CD4-positive, alpha-beta memory T cell (primary cell): ENCODE data around the gene PLXNA4. TPM values are rescaled to one million over a fixed set of nuclear protein-coding genes. Genes with fewer than 3 reads are reported as not detected.

Experiments
- CTCF ChIA-PET: fragments of 350-600 bp; sonication (Branson Sonifier 250); formaldehyde crosslinking; loops from one replicate; lab custom pipeline; 2021; ENCODE audit warnings: inconsistent platforms; ENCODE audit not compliant: partially characterized antibody; lab: Charles Lee
- POLR2A ChIA-PET: fragments of 350-600 bp; sonication (Branson Sonifier 250); formaldehyde crosslinking; loops from one replicate; lab custom pipeline; 2021; ENCODE audit not compliant: partially characterized antibody; lab: Charles Lee
- DNase-seq, 5 donors: peaks; one replicate each; pipeline versions ENCODE4 v3.0.0 to v3.0.0-alpha.2; 2020 to 2022; ENCODE audit warnings: mixed read lengths in 1 of 5
- H3K27ac ChIP-seq: one replicate; pipeline ENCODE4 v1.7.0; 2013; ENCODE audit warnings: low read depth, low read length
- H3K27me3 ChIP-seq: 2 replicates; pipeline ENCODE4 v1.7.0; 2013; ENCODE audit warnings: mild to moderate bottlenecking, low read length, moderate library complexity; ENCODE audit not compliant: insufficient read depth
- H3K36me3 ChIP-seq: 2 replicates; pipeline ENCODE4 v1.7.0; 2013; ENCODE audit warnings: mild to moderate bottlenecking, low read length, moderate library complexity; ENCODE audit not compliant: insufficient read depth
- H3K4me1 ChIP-seq: 2 replicates; pipeline ENCODE4 v1.7.0; 2013; ENCODE audit warnings: mild to moderate bottlenecking, low read length, moderate library complexity; ENCODE audit not compliant: insufficient read depth
- H3K4me3 ChIP-seq, 2 donors: one replicate each; pipeline ENCODE4 v1.7.0; 2013; ENCODE audit warnings: low read length in 2 of 2, mild to moderate bottlenecking in 1 of 2
- H3K9me3 ChIP-seq, 2 donors: one replicate each; pipeline ENCODE4 v1.7.0; 2013; ENCODE audit warnings: low read length in 2 of 2, control low read depth in 1 of 2; ENCODE audit not compliant: control insufficient read depth in 1 of 2
- H3K27ac Mint-ChIP-seq, 7 donors: one replicate each; pipeline ENCODE4 v1.8.0; 2020 to 2021; ENCODE audit warnings: mixed read lengths in 7 of 7, mild to moderate bottlenecking in 6 of 7, inconsistent platforms in 3 of 7, moderate library complexity in 3 of 7
- H3K27me3 Mint-ChIP-seq, 2 donors: one replicate each; pipeline ENCODE4 v1.8.0; 2020 to 2021; ENCODE audit warnings: mixed read lengths in 2 of 2
- H3K36me3 Mint-ChIP-seq, 2 donors: one replicate each; pipeline ENCODE4 v1.8.0; 2020 to 2021; ENCODE audit warnings: mixed read lengths in 2 of 2, inconsistent platforms in 1 of 2, mild to moderate bottlenecking in 1 of 2
- H3K4me1 Mint-ChIP-seq, 4 donors: one replicate each; pipeline ENCODE4 v1.8.0; 2020 to 2021; ENCODE audit warnings: mixed read lengths in 4 of 4, mild to moderate bottlenecking in 1 of 4
- H3K4me3 Mint-ChIP-seq, 8 donors: one replicate each; pipeline ENCODE4 v1.8.0; 2020 to 2021; ENCODE audit warnings: mixed read lengths in 8 of 8, mild to moderate bottlenecking in 7 of 8, moderate library complexity in 6 of 8, inconsistent platforms in 3 of 8
- H3K9me3 Mint-ChIP-seq, 8 donors: one replicate each; pipeline ENCODE4 v1.8.0; 2020 to 2021; ENCODE audit warnings: mixed read lengths in 8 of 8, mild to moderate bottlenecking in 5 of 8, inconsistent platforms in 3 of 8, moderate library complexity in 1 of 8
- intact Hi-C: fragments of 100-400 bp; cut with micrococcal nuclease; formaldehyde crosslinking; loops from one replicate; pipeline ENCODE4 v1.15.1; 2023
- polyA plus RNA-seq, 2 donors: library from polyadenylated mRNA; unstranded; fragments of 300-500 nt; fragmentation: Illumina TruSeq; gene quantifications; one replicate each; pipeline ENCODE4 v1.2.3, GENCODE V29; 2021
- total RNA-seq, 2 experiments: library from RNA; stranded (reverse); gene quantifications; one replicate each; pipeline ENCODE4 v1.2.3, GENCODE V29; 2021

Gene PLXNA4
- total and polyA plus RNA-seq, 4 experiments from 2014 or later: 0.06 to 0.94 (median 0.58) TPM

DNA sequence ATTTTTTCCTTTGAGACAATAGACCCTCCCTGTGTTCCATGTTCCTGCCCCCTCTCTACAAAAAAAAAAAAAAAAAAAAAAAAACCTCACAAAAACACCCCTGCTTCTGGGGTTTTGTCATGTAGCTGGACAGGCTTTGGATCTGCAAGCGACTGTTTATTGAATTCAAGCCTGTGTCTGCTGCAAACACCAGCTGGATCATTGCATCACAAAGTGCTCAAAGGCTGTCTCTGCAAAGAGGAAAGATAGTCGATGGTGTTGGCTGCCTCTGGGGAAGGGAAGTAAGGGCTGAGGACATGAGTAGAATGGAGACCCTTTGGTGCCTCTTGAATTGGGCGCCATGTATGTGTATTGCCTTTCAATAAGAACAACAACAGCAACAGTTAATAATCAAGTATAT lies 471.2 kb downstream of the PLXNA4 start:
- Histone ChIP-seq H3K4me1 (no peaks in the 10 kb centered on the region), H3K4me3 (no peak overlapping the region), H3K27me3 (no peaks in the 10 kb centered on the region), H3K36me3 (no peaks in the 10 kb centered on the region), H3K9me3 (no peaks in the 10 kb centered on the region), H3K27ac (no peak overlapping the region)
- POLR2A ChIA-PET: no interaction called here
- peaks cover 3 to 4% of the 10 kb centered on the region in 2 donors for H3K27me3 Mint-ChIP-seq
- peaks cover 0 to 4% (median 0%) of the 10 kb centered on the region in 8 donors for H3K9me3 Mint-ChIP-seq
- intact Hi-C loops: no loop called here
- CTCF ChIA-PET: no interaction called here
- no peaks in the 10 kb centered on the region for H3K4me1 Mint-ChIP-seq
- H3K4me3 Mint-ChIP-seq: no peak overlapping the region
- H3K27ac Mint-ChIP-seq: no peak overlapping the region
- no peaks in the 10 kb centered on the region for H3K36me3 Mint-ChIP-seq
- no peak for DNase-seq

DNA sequence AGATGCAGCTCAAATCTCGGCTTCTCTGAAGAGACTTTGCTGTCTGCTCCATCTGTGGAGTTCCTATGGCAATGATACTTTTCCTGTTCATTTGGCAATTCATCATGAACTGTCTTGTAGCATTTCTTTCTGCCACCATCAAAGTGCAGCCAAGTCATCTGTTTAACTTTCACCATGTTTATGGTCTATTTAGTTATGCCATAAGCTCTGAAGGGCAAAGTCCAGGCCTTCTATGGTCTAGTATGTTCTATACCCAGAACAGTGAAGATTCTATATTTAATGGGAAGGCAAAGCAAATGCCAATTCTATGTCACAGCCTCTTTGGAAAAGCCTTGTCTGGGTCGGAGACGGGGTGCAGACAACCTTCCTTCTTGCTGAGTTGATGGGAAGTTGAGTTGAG lies 472.6 kb downstream of the PLXNA4 start:
- H3K4me3 Mint-ChIP-seq: no peak overlapping the region
- POLR2A ChIA-PET: no interaction called here
- intact Hi-C loops: no loop called here
- no peaks in the 10 kb centered on the region for H3K36me3 Mint-ChIP-seq
- DNase-seq: no peak
- H3K4me1 Mint-ChIP-seq: no peaks in the 10 kb centered on the region
- H3K27ac ChIP-seq: no peak overlapping the region
- no peak overlapping the region for H3K4me3 ChIP-seq
- H3K9me3 ChIP-seq: no peaks in the 10 kb centered on the region
- H3K9me3 Mint-ChIP-seq: peaks cover 0 to 2% (median 0%) of the 10 kb centered on the region in 8 donors
- no peaks in the 10 kb centered on the region for H3K27me3 ChIP-seq
- no peak overlapping the region for H3K27ac Mint-ChIP-seq
- no peaks in the 10 kb centered on the region for H3K36me3 ChIP-seq
- peaks cover 2 to 4% of the 10 kb centered on the region in 2 donors for H3K27me3 Mint-ChIP-seq
- H3K4me1 ChIP-seq: no peaks in the 10 kb centered on the region
- CTCF ChIA-PET: no interaction called here

DNA sequence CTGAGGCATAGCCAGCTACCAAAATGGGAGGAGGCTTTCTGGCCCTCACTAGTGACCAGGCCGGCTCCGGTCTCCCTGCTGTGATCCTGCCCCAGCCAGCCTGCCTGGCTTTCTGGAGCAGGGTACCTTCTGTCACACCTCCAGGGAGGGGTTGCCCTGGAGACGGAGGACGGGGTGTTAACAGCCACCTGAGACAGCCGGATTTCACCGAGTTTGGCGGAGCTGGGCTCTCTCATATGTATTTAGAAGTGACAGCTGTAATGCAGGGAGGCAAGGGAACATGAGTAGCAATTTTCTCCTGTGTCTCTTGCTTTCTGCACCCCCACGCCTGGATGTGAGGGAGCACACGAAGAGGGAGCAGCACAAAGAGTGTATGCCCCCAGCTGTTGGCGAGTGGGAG lies 473.3 kb downstream of the PLXNA4 start:
- Mint-ChIP-seq H3K27ac (no peak overlapping the region), H3K4me3 (no peak overlapping the region), H3K9me3 (peaks cover 0 to 2% (median 0%) of the 10 kb centered on the region in 8 donors), H3K27me3 (peaks cover 1 to 4% of the 10 kb centered on the region in 2 donors), H3K36me3 (no peaks in the 10 kb centered on the region), H3K4me1 (no peaks in the 10 kb centered on the region)
- intact Hi-C loops: no loop called here
- no peak overlapping the region for H3K27ac ChIP-seq
- no peaks in the 10 kb centered on the region for H3K27me3 ChIP-seq
- ChIA-PET POLR2A (no interaction called here), CTCF (no interaction called here)
- H3K9me3 ChIP-seq: no peaks in the 10 kb centered on the region
- H3K4me1 ChIP-seq: no peaks in the 10 kb centered on the region
- no peaks in the 10 kb centered on the region for H3K36me3 ChIP-seq
- DNase-seq: no peak
- no peak overlapping the region for H3K4me3 ChIP-seq

DNA sequence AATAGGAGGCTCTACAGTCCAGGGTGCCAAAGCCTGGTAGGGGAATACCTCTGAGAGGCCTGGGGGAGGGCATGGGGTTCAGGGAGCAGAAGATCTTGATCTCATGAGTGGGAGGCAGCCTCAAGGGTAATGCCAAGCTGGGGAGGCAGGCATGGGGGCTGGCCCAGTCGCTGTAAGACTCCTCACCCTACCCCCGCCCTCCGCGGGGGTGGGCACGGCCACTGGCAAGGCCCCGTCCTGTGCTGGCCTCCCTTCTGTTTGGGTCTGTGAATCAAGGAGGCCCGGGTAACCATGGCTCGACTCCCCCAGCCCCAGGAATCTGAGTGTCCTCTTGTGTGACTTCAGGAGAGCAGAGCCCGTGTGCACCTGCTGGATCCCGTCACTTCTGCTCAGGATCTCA lies 473.9 kb downstream of the PLXNA4 start:
- no peak for DNase-seq
- ChIA-PET CTCF (no interaction called here), POLR2A (no interaction called here)
- no peaks in the 10 kb centered on the region for H3K36me3 Mint-ChIP-seq
- no peaks in the 10 kb centered on the region for H3K36me3 ChIP-seq
- H3K27me3 ChIP-seq: no peaks in the 10 kb centered on the region
- H3K4me1 Mint-ChIP-seq: no peaks in the 10 kb centered on the region
- H3K4me3 Mint-ChIP-seq: no peak overlapping the region
- intact Hi-C loops: no loop called here
- H3K9me3 ChIP-seq: no peaks in the 10 kb centered on the region
- H3K4me3 ChIP-seq: no peak overlapping the region
- no peak overlapping the region for H3K27ac ChIP-seq
- H3K4me1 ChIP-seq: no peaks in the 10 kb centered on the region
- peaks cover 1 to 4% of the 10 kb centered on the region in 2 donors for H3K27me3 Mint-ChIP-seq
- no peak overlapping the region for H3K27ac Mint-ChIP-seq
- peaks cover 0 to 2% (median 0%) of the 10 kb centered on the region in 8 donors for H3K9me3 Mint-ChIP-seq

DNA sequence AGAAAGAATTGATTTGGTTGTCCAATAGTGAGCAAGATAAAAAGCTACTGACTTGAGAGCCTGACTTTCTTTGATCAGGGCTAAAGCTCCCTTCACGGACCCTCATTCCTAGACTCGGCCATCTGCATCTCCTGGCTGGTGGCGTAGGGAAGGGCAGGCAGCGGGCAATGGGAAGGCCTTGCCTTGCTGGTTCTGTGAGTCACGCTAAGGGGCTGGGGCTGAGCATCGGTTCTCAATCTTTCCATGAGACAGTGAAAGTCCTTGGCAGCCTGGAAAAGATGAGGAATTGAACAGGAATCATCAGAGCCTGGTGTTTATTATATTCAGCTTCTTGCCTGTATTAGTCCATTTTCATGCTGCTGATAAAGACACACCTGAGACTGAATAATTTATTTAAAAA lies 475.3 kb downstream of the PLXNA4 start:
- Histone ChIP-seq H3K36me3 (no peaks in the 10 kb centered on the region), H3K4me1 (no peaks in the 10 kb centered on the region), H3K4me3 (no peak overlapping the region), H3K27ac (no peak overlapping the region), H3K9me3 (no peaks in the 10 kb centered on the region), H3K27me3 (no peaks in the 10 kb centered on the region)
- no peak overlapping the region for H3K27ac Mint-ChIP-seq
- ChIA-PET CTCF (no interaction called here), POLR2A (no interaction called here)
- DNase-seq: no peak
- intact Hi-C loops: no loop called here
- H3K4me1 Mint-ChIP-seq: no peaks in the 10 kb centered on the region
- no peak overlapping the region for H3K4me3 Mint-ChIP-seq
- H3K27me3 Mint-ChIP-seq: peaks cover 1 to 3% of the 10 kb centered on the region in 2 donors
- peaks cover 0 to 2% (median 0%) of the 10 kb centered on the region in 8 donors for H3K9me3 Mint-ChIP-seq
- no peaks in the 10 kb centered on the region for H3K36me3 Mint-ChIP-seq

DNA sequence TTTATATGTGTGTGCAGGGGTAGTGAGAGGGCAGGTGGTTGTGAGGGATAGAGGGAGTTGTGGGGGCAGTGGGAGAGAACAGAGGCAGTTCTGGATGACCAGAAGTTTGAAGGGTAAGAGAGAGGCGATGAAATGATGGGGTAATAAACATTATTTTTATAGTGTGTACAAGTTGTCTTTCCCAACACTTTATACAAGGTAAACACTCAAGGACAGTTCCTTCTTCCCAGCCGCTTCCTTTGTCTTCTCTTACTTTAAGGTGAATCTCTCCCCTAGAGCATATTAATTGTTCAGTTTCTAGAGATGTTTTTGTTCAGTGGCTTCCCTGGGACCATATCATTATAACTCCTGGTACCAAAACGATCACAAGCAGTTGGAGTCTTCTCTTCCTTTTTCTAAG lies 475.8 kb downstream of the PLXNA4 start:
- POLR2A ChIA-PET: no interaction called here
- intact Hi-C loops: no loop called here

DNA sequence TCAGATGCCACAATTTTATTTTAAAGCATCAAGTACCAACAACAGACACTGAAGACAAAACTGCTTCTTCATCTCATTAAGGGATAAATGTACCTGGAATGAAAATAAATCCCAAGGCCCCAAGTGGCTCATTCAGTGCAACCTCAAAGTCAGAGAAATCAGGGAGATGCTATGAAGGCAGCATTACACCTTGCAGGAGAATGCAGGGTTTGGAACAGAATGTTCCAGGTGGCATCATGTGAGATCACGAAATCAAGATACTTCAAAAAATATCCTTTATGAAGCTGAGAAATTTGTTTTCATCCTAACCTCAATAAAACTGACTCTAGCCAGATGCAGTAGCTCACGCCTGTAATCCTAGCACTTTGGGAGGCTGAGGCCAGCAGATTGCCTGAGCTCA lies 477.1 kb downstream of the PLXNA4 start:
- H3K36me3 Mint-ChIP-seq: no peaks in the 10 kb centered on the region
- POLR2A ChIA-PET: no interaction called here
- H3K9me3 ChIP-seq: no peaks in the 10 kb centered on the region
- no peaks in the 10 kb centered on the region for H3K36me3 ChIP-seq
- no peaks in the 10 kb centered on the region for H3K4me1 Mint-ChIP-seq
- CTCF ChIA-PET: no interaction called here
- H3K4me1 ChIP-seq: no peaks in the 10 kb centered on the region
- H3K27me3 ChIP-seq: no peaks in the 10 kb centered on the region
- no peak overlapping the region for H3K4me3 Mint-ChIP-seq
- H3K9me3 Mint-ChIP-seq: peaks cover 0 to 4% (median 0%) of the 10 kb centered on the region in 8 donors
- no peak overlapping the region for H3K4me3 ChIP-seq
- H3K27me3 Mint-ChIP-seq: peaks cover 3 to 7% of the 10 kb centered on the region in 2 donors
- H3K27ac ChIP-seq: no peak overlapping the region
- H3K27ac Mint-ChIP-seq: no peak overlapping the region
- no peak for DNase-seq
- intact Hi-C loops: no loop called here

More for the DNA sequence above, 475.8 kb downstream of the PLXNA4 start:
- no peaks in the 10 kb centered on the region for H3K4me1 ChIP-seq
- CTCF ChIA-PET: no interaction called here
- Mint-ChIP-seq H3K4me1 (no peaks in the 10 kb centered on the region), H3K27me3 (peaks cover 3 to 4% of the 10 kb centered on the region in 2 donors), H3K9me3 (peaks cover 0 to 3% (median 0%) of the 10 kb centered on the region in 8 donors), H3K27ac (no peak overlapping the region), H3K36me3 (no peaks in the 10 kb centered on the region), H3K4me3 (no peak overlapping the region)
- H3K27ac ChIP-seq: no peak overlapping the region
- H3K9me3 ChIP-seq: no peaks in the 10 kb centered on the region
- H3K4me3 ChIP-seq: no peak overlapping the region
- no peaks in the 10 kb centered on the region for H3K36me3 ChIP-seq
- no peaks in the 10 kb centered on the region for H3K27me3 ChIP-seq
- no peak for DNase-seq

DNA sequence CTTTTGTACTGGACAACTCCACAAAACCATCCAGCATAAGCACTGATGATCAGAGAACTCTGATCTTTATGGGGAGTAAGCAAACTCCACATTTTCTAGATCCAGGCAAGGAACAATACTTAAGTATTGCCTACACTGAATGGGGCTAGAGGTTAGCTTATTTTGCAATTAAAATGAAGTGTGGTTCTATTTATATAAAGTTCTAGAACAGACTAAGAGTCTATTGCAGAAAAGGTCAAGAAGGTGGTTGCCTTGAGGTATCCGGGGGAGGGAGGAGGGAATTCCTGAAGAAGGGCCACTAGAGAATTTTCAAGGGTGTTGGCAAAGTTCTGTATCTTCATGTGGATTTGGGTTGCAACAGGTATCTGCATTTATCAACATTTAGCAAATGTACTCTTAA lies 477.9 kb downstream of the PLXNA4 start:
- no peaks in the 10 kb centered on the region for H3K27me3 ChIP-seq
- Mint-ChIP-seq H3K36me3 (no peaks in the 10 kb centered on the region), H3K27me3 (peaks cover 5% of the 10 kb centered on the region in 2 donors), H3K9me3 (peaks cover 0 to 4% (median 0%) of the 10 kb centered on the region in 8 donors), H3K27ac (no peak overlapping the region), H3K4me1 (no peaks in the 10 kb centered on the region), H3K4me3 (no peak overlapping the region)
- CTCF ChIA-PET: no interaction called here
- H3K4me1 ChIP-seq: no peaks in the 10 kb centered on the region
- no peaks in the 10 kb centered on the region for H3K9me3 ChIP-seq
- POLR2A ChIA-PET: no interaction called here
- no peaks in the 10 kb centered on the region for H3K36me3 ChIP-seq
- H3K4me3 ChIP-seq: no peak overlapping the region
- H3K27ac ChIP-seq: no peak overlapping the region
- no peak for DNase-seq
- intact Hi-C loops: no loop called here
